NCI-H2029 treated with DMSO at 0.1 percent for 48 hours (cell line): Measurements from ENCODE around the gene NR4A3.
"Not testable (repeated sequence)": the region's sequence is repeated elsewhere in the genome, so short reads cannot be mapped to it uniquely, and the experiment has no call there.

Source experiments
- DNase-seq: peaks from one replicate; lab custom pipeline; 2025; lab: John Stamatoyannopoulos, UW

The NR4A3 gene

DNA sequence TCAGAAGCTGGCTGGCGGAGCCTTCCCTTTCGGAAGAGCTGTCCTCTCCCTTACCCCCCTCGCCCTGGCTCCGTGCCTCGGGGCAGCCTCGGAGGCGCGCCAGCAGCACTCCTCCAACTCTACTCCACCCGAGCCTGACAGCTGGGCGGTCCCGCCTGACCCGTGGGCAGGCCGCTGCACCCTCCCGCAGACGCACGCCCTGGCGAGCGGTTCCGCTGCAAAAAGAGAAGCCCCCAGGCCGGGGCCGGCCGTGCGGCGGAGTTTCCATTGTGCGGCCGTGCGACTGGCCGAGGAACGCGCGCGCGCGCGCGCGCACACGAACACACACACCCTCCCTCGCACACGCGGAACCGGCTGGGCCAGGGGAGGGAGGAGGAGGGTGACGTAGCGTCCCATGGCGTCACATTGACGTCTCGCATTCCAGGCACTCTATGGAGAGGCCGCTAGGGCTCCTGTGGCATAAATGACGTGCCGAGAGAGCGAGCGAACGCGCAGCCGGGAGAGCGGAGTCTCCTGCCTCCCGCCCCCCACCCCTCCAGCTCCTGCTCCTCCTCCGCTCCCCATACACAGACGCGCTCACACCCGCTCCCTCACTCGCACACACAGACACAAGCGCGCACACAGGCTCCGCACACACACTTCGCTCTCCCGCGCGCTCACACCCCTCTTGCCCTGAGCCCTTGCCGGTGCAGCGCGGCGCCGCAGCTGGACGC lies at the start of gene NR4A3:
Gene NR4A3, plus strand, starts transcription at position 490 of the 713 bp plus-strand sequence. CDS start 6,158 bp downstream, outside the sequence.
- peak; percentile 65 for DNase-seq

DNA sequence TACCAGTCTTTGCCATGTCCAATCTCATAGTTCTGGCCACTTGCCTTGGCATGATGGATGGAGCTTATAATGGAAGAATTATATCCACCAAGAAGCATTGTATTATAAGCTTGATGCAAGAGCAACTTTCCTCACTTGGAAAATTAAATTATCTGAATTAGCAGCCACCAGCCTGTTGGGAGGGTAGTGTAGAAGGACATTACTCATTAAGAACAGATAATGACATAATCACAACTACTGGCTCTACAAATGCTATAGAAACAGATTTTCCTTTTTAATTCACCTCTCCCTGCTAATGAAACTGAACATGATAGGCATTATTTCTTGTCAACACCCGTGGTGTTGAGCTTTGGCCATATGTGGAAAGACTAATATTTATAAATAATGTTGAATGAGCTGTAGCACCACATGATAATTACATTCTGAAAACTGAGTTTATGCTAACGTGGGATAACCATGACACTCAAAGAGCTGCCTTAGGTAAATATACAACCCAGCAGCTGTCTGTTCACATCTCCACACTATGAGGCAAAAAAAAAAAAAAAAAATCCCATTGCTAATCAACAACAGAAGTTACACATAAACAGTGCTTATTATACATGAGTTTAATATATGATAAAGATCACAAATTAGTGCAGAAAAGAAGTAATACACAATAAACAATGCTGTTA lies 48.1 kb upstream of the NR4A3 start:
- no peak for DNase-seq

DNA sequence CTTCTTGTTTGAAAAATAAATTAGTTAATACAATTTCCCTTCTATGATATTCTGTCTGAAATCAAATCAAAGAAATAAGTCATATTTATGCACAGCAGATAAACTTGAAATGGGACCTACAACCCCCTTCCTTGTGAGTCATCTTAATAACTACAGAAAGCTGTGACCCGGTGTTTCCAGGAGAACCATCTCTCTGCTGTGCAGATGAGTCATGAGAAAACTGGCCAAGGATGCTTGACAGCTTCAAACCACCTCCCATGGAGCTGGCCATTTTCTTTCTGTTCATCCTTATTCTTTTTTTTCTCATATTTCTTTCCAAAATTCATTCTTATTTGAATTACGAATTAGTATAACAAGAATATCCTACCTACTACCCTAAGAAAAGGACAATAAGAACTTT lies 43.4 kb upstream of the NR4A3 start:
- no peak for DNase-seq

DNA sequence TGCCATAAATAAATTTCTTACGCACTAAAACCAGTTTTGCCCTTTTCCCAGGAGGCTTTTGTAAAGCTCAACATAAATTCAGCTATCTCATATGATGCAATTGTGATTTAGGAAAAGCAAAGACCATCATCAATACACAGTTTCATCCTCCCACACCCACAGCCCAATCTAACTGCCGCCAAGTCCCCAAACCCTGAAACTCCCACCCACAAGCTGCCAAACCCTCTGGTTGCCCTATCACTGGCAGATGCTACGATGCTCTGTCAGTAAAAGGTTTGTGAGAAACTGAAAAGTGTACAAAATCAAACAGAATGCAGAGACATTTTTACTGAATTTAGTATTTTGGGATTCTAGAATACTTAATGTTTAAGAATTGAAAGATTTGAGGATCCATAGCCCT lies 42.8 kb upstream of the NR4A3 start:
- DNase-seq = no peak

DNA sequence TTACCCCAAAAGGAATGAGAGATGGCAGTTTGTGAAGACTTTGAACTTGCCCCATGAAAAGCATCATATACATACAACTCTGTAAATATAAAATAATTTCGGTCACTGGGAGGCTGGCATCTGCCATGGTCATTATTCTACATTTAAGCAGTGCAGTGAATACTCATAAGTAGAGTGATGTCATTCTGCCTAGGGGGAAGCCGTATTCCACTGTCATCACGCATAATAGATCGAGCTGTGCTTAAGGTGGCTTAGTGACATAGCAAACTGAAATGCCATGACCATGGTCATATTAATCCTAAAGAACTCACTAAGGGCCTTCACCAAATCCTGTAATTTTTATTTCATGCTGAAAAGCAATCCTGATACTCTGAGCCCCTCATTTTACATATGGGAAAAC lies 42.4 kb upstream of the NR4A3 start:
- no peak for DNase-seq

DNA sequence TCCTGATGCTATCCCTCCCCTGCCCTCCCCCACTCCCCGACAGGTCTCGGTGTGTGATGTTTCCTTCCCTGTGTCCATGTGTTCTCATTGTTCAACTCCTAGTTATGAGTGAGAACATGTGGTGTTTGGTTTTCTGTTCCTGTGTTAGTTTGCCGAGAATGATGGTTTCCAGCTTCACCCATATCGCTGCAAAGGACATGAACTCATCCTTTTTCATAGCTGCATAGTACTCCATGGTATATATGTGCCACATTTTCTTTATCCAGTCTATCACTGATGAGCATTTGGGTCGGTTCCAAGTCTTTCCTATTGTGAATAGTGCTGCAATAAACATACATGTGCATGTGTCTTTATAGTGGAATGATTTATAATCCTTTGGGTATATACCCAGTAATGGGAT lies 39.3 kb upstream of the NR4A3 start:
- not testable (repeated sequence) for DNase-seq

DNA sequence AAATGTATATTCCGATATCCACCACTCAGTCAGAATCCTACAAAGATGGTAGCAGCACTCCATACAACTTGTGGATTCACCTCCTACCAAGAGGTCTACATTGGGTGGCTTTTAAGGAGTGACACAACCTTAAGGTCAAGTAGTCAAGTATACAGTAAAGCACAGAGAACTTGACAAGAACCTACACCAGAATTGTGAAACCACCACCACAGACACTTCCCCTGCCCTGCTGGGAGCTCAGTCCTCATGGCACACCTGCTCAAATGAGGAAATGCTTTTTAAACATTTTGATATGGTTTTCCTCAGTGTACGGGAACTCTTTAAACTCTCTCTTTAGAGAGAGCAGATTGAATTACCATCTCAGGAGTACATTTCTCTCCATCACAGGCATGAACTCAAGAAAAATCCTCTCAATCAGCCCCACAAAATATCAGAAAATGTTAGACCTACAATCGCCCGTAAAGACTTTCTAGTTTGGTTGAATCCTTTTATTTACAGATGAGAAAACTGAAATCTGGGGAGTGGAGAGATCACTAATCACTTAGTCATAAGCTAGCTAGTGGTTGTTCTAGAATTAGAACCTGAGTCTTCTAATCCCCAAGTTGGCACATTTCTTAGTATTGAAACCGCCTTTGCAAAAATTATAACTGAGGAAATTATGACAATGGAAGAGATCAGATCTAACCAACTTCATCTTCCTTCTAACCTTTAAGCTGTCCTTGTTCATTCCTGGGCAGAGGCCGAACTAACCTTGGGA lies 38.5 kb upstream of the NR4A3 start:
- DNase-seq = no peak

DNA sequence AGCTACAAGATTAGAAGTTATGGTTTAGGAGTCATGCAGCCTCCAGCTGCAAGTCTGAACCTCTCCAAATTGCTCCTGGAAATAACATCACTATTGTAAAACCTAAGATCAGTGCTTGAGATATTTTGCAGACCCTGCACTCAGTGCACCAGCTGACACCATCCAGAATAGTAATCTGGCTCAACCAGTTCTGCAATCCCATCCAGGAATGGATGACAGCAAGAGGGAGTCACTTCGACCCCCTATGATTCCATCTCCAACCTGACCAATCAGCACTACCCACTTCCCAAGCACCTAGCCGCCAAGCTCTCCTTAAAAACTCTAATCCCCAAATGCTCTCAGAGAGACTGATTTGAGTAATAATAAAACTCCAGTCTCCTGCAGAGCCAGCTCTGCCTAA lies 37.9 kb upstream of the NR4A3 start:
- no peak for DNase-seq

DNA sequence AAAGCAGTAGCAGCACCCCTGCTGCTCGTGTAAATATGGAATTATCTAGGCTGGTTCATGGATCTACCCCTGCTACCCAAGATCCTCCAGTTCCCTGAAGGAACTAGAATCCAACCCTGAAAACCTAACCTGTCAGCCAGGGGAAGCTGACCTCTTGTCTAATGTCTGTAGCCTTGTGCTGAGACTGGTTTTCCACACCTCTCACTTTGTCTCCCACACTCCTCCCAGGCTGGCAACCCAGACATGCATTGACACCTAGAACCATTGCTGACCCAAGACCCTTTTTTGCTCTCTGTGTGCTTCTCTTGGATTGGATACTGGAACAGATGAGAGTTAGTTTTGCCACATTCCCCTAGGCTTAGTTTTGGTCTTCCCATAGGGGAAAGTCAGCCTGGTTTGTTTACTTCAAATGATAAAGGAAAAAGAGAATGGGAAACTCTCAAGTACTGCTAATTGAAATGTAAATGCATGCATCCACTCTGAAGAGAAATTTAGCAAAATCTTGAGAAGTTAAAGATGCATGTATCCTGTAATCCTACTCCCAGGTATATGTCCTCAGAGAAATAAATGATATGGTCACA lies 36.6 kb upstream of the NR4A3 start:
- DNase-seq = no peak

DNA sequence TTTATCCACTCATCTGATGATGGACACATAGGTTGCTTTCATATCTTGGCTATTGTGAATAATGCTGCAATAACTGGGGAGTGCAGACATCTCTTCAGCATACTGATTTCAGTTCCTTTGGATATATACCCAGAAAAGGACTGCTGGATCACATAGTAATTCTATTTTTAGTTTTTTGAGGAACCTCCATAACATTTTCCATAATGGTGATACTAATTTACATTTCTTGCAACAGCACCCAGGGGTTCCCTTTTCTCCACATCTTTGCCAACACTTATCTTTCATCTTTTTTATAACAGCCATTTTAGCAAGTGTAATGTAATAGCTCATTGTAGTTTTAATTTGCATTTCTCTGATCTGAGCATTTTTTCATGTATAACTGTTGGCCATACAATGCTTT lies 34.1 kb upstream of the NR4A3 start:
- DNase-seq = no peak

DNA sequence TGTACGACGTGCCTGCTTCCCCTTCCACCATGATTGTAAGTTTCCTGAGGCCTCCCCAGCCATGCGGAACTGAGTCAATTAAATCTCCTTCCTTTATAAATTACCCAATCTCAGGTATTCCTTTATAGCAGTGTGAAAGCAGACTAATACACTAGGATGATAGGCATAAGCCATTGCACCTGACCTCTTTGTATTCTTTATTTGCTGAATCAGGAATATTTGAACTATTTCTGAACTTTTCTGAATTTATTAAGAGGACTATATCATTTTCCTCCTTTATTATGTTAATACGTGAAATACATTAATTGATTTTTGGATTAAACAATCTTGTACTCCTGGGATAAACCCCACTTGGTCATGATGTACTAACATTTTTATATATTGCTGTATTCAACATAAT lies 28.2 kb upstream of the NR4A3 start:
- DNase-seq = no peak

DNA sequence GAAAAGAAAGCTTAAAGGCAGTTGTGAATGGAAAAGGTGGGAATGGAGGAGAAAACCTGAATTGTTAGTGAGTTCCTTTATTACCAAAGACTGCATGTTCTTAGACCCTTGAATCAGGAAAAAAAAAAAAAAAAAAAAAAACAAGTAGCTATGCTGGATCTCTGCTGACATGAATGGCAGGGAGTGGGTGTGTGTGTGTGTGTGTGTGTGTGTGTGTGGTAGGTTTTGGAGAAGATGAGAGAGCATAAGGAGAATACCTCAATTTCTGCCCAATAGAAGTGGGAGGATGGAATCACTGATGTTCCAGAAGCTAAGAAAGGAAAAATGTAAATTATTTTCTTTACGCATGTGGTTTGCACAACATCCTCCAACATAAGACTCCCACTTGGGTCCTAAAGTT lies 25.5 kb upstream of the NR4A3 start:
- DNase-seq = no peak

DNA sequence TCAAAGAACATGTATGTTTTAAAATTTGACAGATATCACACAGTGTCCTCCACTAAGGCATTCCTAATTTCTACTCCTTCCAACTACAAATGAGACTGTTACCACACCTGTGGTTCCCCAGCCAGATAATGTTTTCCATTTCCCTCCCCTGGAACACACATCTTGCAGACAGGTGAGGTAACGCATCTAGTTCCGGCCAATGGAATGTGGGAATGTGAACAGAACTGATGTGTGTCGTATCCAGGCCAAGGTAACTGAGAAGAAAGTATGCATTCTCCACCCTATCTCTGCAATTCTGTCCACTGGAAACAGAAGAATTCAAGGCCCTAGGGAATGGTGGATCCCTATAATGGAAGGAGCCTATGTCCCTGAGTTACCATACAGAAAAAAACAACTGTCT lies 19.9 kb upstream of the NR4A3 start:
- no peak for DNase-seq

DNA sequence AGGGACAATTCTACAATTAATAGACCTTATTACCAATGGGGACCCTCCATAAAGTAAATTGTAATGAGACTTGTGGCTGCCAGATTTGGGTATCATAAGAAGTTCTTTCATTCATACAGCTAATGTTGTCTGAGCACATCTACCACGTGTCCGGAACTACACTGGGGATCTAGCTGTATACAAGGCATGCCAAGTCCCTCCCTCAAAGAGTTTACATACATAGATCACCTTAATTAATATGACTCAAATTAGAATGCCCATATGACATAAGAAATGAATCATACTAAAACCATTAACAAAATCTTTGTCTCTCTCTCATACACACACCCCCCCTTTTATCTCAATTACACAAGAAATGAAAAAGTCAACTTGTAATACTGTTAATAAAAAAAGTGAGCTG lies 18.0 kb upstream of the NR4A3 start:
- DNase-seq = no peak

DNA sequence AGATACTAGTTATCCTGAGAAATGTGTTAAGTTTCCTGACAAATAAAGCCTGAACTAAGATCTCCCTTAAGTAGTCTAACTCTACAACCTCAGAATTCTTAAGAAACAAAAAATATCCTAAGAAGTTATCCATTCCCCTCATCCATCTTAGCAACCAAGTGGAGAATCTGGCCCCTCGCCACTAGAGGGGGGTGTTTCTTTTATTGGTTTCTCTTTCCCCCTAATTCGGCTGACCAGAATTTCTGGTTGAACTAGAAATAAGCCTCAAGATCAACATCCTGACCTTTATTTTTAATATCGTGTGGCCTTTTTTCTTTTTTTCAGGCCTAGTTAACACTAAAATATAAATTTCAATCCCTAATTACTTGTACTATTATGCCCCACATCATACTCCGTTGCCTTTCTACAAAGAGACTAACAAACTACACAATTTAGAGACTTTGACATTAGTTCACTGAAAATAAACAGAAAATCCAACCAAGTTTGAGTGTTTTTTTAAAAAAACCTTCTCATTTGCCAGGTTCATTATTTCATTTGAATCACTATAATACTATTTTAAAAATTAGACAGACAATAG lies 14.3 kb upstream of the NR4A3 start:
- peak; percentile 36 for DNase-seq

DNA sequence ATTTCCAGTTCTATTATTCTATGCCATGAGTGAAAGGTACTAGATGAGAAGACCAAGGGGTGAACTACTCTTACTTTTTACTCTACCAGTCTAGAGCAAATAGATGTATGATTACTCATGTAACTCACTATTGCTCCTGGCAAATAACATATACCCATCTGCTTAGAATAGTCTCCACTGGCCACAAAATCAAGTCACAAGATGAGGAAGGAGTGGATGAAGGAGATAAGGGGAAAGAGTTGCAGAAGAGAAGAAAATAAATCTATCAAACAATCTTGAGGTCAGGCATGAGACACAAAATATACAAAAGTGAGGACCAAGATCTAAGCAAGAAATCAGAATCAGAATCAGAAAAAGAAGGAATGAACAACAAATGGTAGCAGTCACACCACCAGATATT lies 13.7 kb upstream of the NR4A3 start:
- no peak for DNase-seq

DNA sequence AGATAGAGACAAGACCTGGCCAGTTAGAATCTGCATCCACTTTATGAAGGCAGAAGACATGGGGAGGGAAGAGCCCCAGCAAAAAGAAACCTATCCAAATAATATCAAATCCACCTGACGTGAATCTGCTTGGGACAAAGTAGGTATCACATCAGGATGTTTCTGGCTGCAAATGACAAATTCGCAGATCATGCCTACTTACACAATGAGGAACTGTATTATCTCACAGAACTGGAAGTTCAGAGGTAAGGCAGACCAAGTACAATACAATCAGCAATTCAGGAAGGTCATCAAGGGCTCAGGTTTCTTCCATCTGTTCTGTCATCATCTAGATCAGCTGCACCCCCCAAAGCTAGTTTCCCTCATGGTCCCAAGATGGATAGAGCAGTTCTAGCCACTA lies 13.2 kb upstream of the NR4A3 start:
- no peak for DNase-seq

DNA sequence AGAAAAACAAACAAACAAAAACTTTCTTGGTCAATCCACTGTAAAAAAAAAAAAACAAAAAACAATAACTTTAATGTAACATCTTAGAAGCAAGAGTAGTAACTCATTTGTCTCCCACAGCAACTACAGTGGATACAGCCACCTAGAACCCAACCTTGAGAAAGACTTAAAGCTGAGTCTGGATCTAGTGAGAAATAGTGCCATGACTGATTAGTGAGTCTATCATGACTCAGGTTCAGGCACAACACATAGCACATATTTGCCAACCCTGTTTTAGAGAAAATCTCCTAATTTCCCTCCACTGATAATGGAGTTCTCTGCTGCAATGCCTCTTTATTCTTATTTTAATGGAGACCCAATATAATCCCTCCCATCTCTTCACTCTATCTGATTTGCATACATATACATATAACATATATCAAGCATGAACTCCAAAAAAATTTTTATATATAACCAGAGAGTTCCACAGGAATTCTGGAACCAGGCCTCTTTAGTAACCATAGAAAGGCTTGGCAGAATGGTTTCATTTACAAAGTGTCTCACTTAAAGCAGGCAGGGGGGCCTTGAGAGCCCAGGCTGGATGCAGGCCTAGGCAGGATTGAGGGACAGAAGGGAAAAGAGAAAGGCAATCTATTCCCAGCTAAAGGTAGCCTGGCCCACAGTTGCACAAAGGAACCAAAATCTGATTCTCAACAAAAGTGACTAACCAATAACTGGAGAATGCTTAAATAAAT lies 11.9 kb upstream of the NR4A3 start:
- DNase-seq = no peak

DNA sequence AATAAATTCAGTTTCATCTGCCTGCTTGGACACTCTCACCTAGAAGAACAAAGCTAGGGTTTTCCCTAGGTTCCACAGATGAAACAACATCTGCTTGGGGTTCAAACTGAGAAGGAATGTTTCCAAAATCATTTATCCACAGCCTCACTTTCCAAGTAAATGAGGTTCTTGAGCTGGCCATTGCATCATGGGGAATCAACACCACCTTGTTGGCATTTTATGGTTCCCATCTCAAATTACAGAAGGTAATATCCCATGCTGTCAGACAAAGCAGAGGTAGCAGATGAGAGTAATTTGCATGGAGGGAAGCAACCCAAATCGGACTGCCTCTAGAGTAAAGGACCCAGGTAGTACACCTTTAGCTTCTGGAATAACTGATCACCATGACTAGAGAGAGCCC lies 10.5 kb upstream of the NR4A3 start:
- peak; percentile 1 for DNase-seq

DNA sequence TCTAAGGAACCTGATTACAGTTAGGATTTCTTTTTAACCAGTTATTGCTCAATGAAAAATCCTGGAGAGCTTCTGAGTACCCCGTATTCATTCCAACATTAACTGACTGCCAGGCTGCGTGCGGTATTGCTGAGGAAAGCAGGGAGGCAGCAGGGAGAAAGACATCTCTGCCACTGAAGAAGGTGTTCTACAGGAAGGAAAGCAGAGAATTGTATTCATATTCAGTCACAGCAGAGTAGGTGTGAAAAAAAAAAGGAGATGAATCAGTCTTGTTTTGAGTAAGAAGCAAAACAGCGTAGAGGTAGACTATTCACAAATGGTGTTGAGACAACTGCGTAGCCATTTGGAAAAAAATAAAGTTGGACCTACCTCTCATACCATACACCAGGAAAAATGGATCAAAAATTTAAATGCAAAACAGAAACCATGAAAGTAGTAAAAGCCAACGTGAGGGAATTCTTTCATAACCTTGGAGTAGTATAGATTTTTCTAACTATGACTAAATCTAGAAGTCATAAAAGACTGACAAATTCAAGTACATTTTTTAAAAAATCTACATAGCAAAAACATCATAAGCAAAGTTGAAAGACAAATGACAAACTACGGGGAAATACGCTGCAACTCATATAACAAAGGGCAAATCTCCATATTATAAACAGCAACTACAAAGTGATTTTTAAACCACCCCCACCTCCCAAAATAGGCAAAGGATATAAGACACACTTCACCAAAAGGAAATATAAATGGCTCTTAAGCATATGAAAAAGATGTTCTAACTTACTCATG lies 9.9 kb upstream of the NR4A3 start:
- DNase-seq = no peak

DNA sequence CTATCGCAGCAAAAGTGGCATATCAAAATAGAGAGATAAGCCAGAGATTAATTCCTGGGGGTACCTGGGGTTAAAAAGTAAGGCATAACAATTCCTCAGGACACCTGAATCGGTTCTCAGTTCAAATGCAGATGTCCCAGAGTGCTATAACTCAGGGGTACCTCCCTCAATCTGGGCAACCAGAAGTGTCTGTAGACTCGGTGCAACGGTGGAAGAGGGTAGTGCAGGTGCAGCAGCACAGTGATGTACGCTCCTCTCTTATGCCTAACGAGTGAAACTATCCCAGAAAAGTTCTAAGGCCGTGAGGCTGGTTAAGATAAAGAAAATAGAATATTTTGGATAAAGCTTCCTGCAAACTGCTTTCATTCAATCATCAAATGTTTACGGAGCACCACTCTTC lies 7.9 kb upstream of the NR4A3 start:
- no peak for DNase-seq
